Measurements from ENCODE around the gene ARHGEF9. TPM values are rescaled to one million over a fixed set of nuclear protein-coding genes. Genes with fewer than 3 reads are reported as not detected.

Gene ARHGEF9
- total RNA-seq, 1 experiment from 2014 or later = 16.7 TPM

DNA sequence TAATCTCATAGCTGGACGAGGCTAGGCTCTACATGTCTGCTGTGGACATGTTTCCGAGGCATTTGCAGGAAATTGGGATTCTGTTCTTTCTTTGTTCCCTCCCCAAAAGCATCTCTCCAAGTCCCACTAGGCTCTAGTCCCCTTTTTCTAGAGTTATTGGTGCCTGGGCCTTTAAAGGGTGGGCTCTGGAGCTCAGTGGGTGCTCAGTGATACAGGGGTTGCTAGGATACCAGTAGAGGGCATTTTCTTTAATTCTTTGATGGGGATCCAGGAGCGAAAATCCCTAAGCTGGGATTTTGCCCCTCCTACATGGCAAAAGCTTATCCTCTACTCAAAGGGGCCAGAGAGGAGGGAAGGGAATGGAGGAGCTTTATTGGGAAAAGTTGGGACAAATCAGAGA is 34.2 kb downstream of the ARHGEF9 start:
- ChIA-PET POLR2A (no interaction called here), CTCF (no interaction called here)
- Histone ChIP-seq H3K27ac (ENCODE audit: low read length) (no peak overlapping the region), H3K9me3 (ENCODE audit: control insufficient read depth, insufficient read depth, low read depth, low read length) (no peaks in the 10 kb centered on the region), H3K36me3 (ENCODE audit: control insufficient read depth, insufficient read depth, low read length) (no peaks in the 10 kb centered on the region), H3K4me3 (ENCODE audit: low read depth in 2 of 2, low read length in 2 of 2) (no peak overlapping the region), H3K27me3 (ENCODE audit: control insufficient read depth, insufficient read depth, low read length) (no peaks in the 10 kb centered on the region), H3K4me1 (ENCODE audit: control insufficient read depth, insufficient read depth, low read length) (peaks cover 10% of the 10 kb centered on the region)
- DNase-seq (ENCODE audit: low read depth, low spot score) (no peak), ATAC-seq (no peak)
- intact Hi-C loops (cut with micrococcal nuclease; ENCODE audit: unreplicated experiment) = no loop called here
- TF ChIP-seq SIN3A (IDR thresholded peaks at IDR 0.05; ENCODE audit: borderline replicate concordance, insufficient read depth, low read depth, low read length) = no peak
- TF ChIP-seq TCF7L2 (IDR thresholded peaks at IDR 0.05; ENCODE audit: low read depth, low read length) = no peak
- TF ChIP-seq POLR2AphosphoS5 (IDR thresholded peaks at IDR 0.05; ENCODE audit: low read depth, low read length) = no peak
- TF ChIP-seq, protein P1, sequence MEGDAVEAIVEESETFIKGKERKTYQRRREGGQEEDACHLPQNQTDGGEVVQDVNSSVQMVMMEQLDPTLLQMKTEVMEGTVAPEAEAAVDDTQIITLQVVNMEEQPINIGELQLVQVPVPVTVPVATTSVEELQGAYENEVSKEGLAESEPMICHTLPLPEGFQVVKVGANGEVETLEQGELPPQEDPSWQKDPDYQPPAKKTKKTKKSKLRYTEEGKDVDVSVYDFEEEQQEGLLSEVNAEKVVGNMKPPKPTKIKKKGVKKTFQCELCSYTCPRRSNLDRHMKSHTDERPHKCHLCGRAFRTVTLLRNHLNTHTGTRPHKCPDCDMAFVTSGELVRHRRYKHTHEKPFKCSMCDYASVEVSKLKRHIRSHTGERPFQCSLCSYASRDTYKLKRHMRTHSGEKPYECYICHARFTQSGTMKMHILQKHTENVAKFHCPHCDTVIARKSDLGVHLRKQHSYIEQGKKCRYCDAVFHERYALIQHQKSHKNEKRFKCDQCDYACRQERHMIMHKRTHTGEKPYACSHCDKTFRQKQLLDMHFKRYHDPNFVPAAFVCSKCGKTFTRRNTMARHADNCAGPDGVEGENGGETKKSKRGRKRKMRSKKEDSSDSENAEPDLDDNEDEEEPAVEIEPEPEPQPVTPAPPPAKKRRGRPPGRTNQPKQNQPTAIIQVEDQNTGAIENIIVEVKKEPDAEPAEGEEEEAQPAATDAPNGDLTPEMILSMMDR (IDR thresholded peaks at IDR 0.05) = no peak
- TF ChIP-seq, protein P2, sequence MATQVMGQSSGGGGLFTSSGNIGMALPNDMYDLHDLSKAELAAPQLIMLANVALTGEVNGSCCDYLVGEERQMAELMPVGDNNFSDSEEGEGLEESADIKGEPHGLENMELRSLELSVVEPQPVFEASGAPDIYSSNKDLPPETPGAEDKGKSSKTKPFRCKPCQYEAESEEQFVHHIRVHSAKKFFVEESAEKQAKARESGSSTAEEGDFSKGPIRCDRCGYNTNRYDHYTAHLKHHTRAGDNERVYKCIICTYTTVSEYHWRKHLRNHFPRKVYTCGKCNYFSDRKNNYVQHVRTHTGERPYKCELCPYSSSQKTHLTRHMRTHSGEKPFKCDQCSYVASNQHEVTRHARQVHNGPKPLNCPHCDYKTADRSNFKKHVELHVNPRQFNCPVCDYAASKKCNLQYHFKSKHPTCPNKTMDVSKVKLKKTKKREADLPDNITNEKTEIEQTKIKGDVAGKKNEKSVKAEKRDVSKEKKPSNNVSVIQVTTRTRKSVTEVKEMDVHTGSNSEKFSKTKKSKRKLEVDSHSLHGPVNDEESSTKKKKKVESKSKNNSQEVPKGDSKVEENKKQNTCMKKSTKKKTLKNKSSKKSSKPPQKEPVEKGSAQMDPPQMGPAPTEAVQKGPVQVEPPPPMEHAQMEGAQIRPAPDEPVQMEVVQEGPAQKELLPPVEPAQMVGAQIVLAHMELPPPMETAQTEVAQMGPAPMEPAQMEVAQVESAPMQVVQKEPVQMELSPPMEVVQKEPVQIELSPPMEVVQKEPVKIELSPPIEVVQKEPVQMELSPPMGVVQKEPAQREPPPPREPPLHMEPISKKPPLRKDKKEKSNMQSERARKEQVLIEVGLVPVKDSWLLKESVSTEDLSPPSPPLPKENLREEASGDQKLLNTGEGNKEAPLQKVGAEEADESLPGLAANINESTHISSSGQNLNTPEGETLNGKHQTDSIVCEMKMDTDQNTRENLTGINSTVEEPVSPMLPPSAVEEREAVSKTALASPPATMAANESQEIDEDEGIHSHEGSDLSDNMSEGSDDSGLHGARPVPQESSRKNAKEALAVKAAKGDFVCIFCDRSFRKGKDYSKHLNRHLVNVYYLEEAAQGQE (IDR thresholded peaks at IDR 0.05; ENCODE audit: insufficient read depth in 1 of 2, low read depth in 2 of 2, low read length in 1 of 2) = no peak
- in situ Hi-C loops (cut with HindIII; ENCODE audit: low pct_unique_long_range_greater_than_20kb, low sequenced_read_pairs) = no loop called here
- no TSS peak for BruUV-seq (replicated peaks)

GRCh38 chrX:63747331-63747730 is 37.7 kb downstream of the ARHGEF9 start:
- H3K4me1 ChIP-seq (ENCODE audit: control insufficient read depth, insufficient read depth, low read length) = no peaks in the 10 kb centered on the region
- H3K4me3 ChIP-seq (ENCODE audit: low read depth in 2 of 2, low read length in 2 of 2) = no peak overlapping the region
- H3K36me3 ChIP-seq (ENCODE audit: control insufficient read depth, insufficient read depth, low read length) = no peaks in the 10 kb centered on the region
- intact Hi-C loops (cut with micrococcal nuclease; ENCODE audit: unreplicated experiment) = no loop called here
- DNase-seq (ENCODE audit: low read depth, low spot score) = no peak
- ChIA-PET POLR2A (no interaction called here), CTCF (no interaction called here)
- ATAC-seq = no peak
- no TSS peak for BruUV-seq (replicated peaks)
- H3K27ac ChIP-seq (ENCODE audit: low read length) = no peak overlapping the region
- in situ Hi-C loops (cut with HindIII; ENCODE audit: low pct_unique_long_range_greater_than_20kb, low sequenced_read_pairs) = no loop called here
- no peaks in the 10 kb centered on the region for H3K9me3 ChIP-seq (ENCODE audit: control insufficient read depth, insufficient read depth, low read depth, low read length)
- no peak for TF ChIP-seq SIN3A (IDR thresholded peaks at IDR 0.05; ENCODE audit: borderline replicate concordance, insufficient read depth, low read depth, low read length)
- TF ChIP-seq, protein P2 (IDR thresholded peaks at IDR 0.05; ENCODE audit: insufficient read depth in 1 of 2, low read depth in 2 of 2, low read length in 1 of 2) = no peak
- no peak for TF ChIP-seq TCF7L2 (IDR thresholded peaks at IDR 0.05; ENCODE audit: low read depth, low read length)
- TF ChIP-seq POLR2AphosphoS5 (IDR thresholded peaks at IDR 0.05; ENCODE audit: low read depth, low read length) = no peak
- TF ChIP-seq, protein P1 (IDR thresholded peaks at IDR 0.05) = no peak
- no peaks in the 10 kb centered on the region for H3K27me3 ChIP-seq (ENCODE audit: control insufficient read depth, insufficient read depth, low read length)
